Measurements from ENCODE around the gene GAD1. TPM values are rescaled to one million over a fixed set of nuclear protein-coding genes. Genes with fewer than 3 reads are reported as not detected.

GAD1 gene
- total RNA-seq, 1 experiment from 2014 or later, result 2.5 TPM

- Mint-ChIP-seq H3K27me3 (ENCODE audit: low read depth) (no peaks in the 10 kb centered on the region), H3K36me3 (no peaks in the 10 kb centered on the region), H3K9me3 (no peaks in the 10 kb centered on the region), H3K4me3 (no peak overlapping the region), H3K27ac (no peak overlapping the region), H3K4me1 (peaks cover 14% of the 10 kb centered on the region)
- DNase-seq (ENCODE audit: low spot score), result no peak
- CTCF ChIA-PET, result interaction anchor here (1.6 to 2.2 kb wide), 2 partner anchors 19 to 47 kb away, joined by 11 to 18 read pairs; no protein-coding TSS in a partner anchor
- ATAC-seq, result no peak
- POLR2A ChIA-PET, result no interaction called here
- TF ChIP-seq ERG (CRISPR knock-in tag; IDR thresholded peaks at IDR 0.05) (no peak), PREB (CRISPR knock-in tag; IDR thresholded peaks at IDR 0.05; ENCODE audit: borderline replicate concordance) (no peak), ATF6 (CRISPR knock-in tag; IDR thresholded peaks at IDR 0.05) (no peak), AR (CRISPR knock-in tag; IDR thresholded peaks at IDR 0.05) (no peak), SOX15 (CRISPR knock-in tag; IDR thresholded peaks at IDR 0.05) (no peak), GABPB1 (CRISPR knock-in tag; IDR thresholded peaks at IDR 0.05) (no peak), MLX (CRISPR knock-in tag; IDR thresholded peaks at IDR 0.05) (no peak), IRF1 (CRISPR knock-in tag; IDR thresholded peaks at IDR 0.05) (no peak), AFF4 (CRISPR knock-in tag; IDR thresholded peaks at IDR 0.05; ENCODE audit: borderline replicate concordance) (no peak), USF1 (CRISPR knock-in tag; IDR thresholded peaks at IDR 0.05) (no peak), ZSCAN18 (CRISPR knock-in tag; IDR thresholded peaks at IDR 0.05) (no peak), TEAD1 (CRISPR knock-in tag; IDR thresholded peaks at IDR 0.05) (no peak)
These were observed 75.8 kb downstream of the GAD1 start for GRCh38 chr2:170892391-170892951.

Measured in WTC11 (cell line).